ENCODE results near the gene NRSN2. TPM values are rescaled to one million over a fixed set of nuclear protein-coding genes. Genes with fewer than 3 reads are reported as not detected.
"Not testable (repeated sequence)": the region's sequence is repeated elsewhere in the genome, so short reads cannot be mapped to it uniquely, and the experiment has no call there.

NRSN2 gene
- total RNA-seq, 4 donors from 2014 or later: 2.1 to 5.5 (median 4.6) TPM

DNA sequence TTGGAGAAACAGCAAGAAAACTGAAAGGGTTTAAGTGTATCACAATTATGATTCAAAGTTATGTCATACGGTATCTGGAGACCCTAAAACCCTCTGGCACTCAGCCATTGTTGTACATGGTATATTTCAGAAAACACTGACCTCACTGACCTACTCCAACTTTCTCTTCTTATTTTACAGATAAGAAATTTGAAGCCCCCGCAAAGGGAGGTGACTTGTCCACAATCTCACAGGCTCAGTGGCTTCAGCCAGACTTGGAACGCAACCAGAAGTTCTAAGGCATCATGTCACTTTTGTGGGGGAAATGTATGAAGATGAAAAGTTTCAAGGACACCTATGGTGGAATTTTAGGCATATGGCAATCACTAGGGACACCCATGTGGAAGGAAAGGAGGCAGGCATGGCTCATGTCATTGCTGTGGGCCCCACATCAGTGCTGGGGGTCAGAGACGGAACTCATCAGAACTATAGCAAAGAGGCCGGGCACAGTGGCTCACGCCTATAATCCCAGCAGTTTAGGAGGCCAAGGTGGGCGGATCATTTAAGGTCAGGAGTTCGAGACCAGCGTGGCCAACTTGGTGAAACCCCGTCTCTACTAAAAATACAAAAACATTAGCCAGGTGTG is 28.5 kb downstream of the NRSN2 start:
- no peak overlapping the region for H3K4me3 ChIP-seq
- no peak for TF ChIP-seq POLR2A (IDR thresholded peaks at IDR 0.05)
- TF ChIP-seq, protein P1, sequence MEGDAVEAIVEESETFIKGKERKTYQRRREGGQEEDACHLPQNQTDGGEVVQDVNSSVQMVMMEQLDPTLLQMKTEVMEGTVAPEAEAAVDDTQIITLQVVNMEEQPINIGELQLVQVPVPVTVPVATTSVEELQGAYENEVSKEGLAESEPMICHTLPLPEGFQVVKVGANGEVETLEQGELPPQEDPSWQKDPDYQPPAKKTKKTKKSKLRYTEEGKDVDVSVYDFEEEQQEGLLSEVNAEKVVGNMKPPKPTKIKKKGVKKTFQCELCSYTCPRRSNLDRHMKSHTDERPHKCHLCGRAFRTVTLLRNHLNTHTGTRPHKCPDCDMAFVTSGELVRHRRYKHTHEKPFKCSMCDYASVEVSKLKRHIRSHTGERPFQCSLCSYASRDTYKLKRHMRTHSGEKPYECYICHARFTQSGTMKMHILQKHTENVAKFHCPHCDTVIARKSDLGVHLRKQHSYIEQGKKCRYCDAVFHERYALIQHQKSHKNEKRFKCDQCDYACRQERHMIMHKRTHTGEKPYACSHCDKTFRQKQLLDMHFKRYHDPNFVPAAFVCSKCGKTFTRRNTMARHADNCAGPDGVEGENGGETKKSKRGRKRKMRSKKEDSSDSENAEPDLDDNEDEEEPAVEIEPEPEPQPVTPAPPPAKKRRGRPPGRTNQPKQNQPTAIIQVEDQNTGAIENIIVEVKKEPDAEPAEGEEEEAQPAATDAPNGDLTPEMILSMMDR (IDR thresholded peaks at IDR 0.05): no peak
- DNase-seq: no peak
- H3K27ac ChIP-seq: no peak overlapping the region
- no peaks in the 10 kb centered on the region for H3K36me3 ChIP-seq
- H3K27me3 ChIP-seq: no peaks in the 10 kb centered on the region
- H3K9me3 ChIP-seq: no peaks in the 10 kb centered on the region
- peaks cover 0 to 8% (median 0%) of the 10 kb centered on the region in 4 donors for H3K4me1 ChIP-seq

GRCh38 chr20:376089-376488 is 29.2 kb downstream of the NRSN2 start:
- no peaks in the 10 kb centered on the region for H3K36me3 ChIP-seq
- TF ChIP-seq, protein P1 (IDR thresholded peaks at IDR 0.05): no peak
- TF ChIP-seq POLR2A (IDR thresholded peaks at IDR 0.05): no peak
- no peak for DNase-seq

GRCh38 chr20:376750-377149 is 29.8 kb downstream of the NRSN2 start:
- H3K4me1 ChIP-seq: peaks cover 0 to 5% (median 0%) of the 10 kb centered on the region in 4 donors
- H3K27me3 ChIP-seq: no peaks in the 10 kb centered on the region
- no peak for DNase-seq
- H3K9me3 ChIP-seq: no peaks in the 10 kb centered on the region
- no peak overlapping the region for H3K27ac ChIP-seq
- no peaks in the 10 kb centered on the region for H3K36me3 ChIP-seq
- H3K4me3 ChIP-seq: no peak overlapping the region
- TF ChIP-seq POLR2A (IDR thresholded peaks at IDR 0.05): no peak
- TF ChIP-seq, protein P1 (IDR thresholded peaks at IDR 0.05): no peak

More at GRCh38 chr20:376089-376488, 29.2 kb downstream of the NRSN2 start:
- Histone ChIP-seq H3K4me3 (no peak overlapping the region), H3K27me3 (no peaks in the 10 kb centered on the region), H3K9me3 (no peaks in the 10 kb centered on the region), H3K27ac (no peak overlapping the region), H3K4me1 (peaks cover 0 to 8% (median 0%) of the 10 kb centered on the region in 4 donors)

- H3K9me3 ChIP-seq, H3K4me1 ChIP-seq, H3K36me3 ChIP-seq, H3K4me3 ChIP-seq, H3K27me3 ChIP-seq, DNase-seq, H3K27ac ChIP-seq: not testable (repeated sequence)
These were observed 30.7 kb downstream of the NRSN2 start for GRCh38 chr20:377578-377977.

DNA sequence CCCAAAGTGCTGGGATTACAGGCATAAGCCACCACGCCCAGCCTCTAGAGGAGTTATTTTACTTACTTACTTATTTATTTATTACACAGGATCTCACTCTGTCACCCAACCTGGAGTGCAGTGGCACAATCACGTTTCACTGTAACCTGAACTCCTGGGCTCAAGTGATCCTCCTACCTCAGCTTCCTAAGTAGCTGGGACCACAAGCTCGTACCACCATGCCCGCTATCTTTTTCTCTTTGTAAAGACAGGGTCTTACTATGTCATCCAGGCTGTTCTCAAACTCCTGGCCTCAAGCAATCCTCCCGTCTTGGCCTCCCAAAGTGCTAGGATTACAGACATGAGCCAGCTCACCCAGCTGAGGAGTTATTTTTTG is 32.0 kb downstream of the NRSN2 start:
- no peak overlapping the region for H3K4me3 ChIP-seq
- no peak for TF ChIP-seq POLR2A (IDR thresholded peaks at IDR 0.05)

DNA sequence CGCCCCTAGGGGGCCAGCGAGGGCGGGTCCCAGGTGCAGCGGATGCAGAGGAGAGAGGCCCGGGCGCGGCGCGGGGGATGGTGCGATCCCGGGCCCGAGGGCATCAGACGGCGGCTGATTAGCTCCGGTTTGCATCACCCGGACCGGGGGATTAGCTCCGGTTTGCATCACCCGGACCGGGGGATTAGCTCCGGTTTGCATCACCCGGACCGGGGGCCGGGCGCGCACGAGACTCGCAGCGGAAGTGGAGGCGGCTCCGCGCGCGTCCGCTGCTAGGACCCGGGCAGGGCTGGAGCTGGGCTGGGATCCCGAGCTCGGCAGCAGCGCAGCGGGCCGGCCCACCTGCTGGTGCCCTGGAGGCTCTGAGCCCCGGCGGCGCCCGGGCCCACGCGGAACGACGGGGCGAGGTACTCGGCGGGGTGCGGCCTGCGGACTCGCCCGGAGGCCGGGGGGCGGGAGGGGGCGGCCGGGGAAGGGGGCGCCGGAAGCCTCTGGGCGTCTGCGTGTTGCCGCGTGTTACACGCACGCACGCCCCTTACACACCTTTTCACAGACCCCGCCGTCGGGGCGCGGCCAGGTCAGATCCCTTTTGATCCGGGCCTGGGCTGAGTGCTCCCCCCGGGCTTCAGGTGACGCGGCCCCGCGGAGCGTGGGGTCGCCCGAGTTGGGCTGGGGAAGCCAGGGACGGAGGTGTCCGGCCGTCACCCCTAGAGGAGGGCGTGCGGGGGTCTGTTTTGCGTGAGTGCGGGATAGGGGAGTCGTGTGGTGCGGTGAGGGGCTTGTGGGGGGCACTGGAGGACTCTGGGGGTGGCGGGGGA is 34.1 kb downstream of the NRSN2 start:
- TF ChIP-seq POLR2A (IDR thresholded peaks at IDR 0.05): peak in 1 of 2 donors; percentile 14
- TF ChIP-seq, protein P1 (IDR thresholded peaks at IDR 0.05): no peak
- Histone ChIP-seq H3K27me3 (no peaks in the 10 kb centered on the region), H3K9me3 (no peaks in the 10 kb centered on the region), H3K4me1 (no peaks in the 10 kb centered on the region), H3K27ac (peak overlapping the region; percentile 74 to 91 (median 80)), H3K4me3 (peak overlapping the region; percentile 74 to 89 (median 82)), H3K36me3 (no peaks in the 10 kb centered on the region)
- peak; percentile 69 to 78 (median 74) for DNase-seq

More for the DNA sequence above, 32.0 kb downstream of the NRSN2 start:
- H3K9me3 ChIP-seq: no peaks in the 10 kb centered on the region
- no peaks in the 10 kb centered on the region for H3K4me1 ChIP-seq
- H3K36me3 ChIP-seq: no peaks in the 10 kb centered on the region
- no peak overlapping the region for H3K27ac ChIP-seq
- no peak for DNase-seq
- no peaks in the 10 kb centered on the region for H3K27me3 ChIP-seq
